ENCODE data around the gene NR2C1.

DNA sequence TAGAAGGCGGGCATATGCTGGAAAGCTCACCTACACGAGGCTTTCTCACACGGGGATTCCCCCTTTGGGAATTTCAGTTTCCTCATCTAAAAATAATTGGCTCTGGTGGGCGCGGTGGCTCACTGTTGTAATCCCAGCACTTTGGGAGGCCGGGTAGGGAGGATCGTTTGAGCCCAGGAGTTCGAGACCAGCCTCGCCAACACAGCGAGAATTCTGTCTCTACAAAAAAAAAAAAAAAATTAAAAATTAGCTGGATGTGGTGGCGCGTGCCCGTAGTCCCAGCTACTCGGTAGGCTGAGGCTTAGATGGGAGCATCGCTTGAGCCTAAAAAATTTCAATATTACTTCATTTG is 69.5 kb downstream of the NR2C1 start:
- TF ChIP-seq CBX8 (IDR thresholded peaks at IDR 0.05; ENCODE audit: borderline replicate concordance, low read depth, low read length): no peak
- no peak for TF ChIP-seq CTCF (IDR thresholded peaks at IDR 0.05; ENCODE audit: control extremely low read depth in 1 of 3, insufficient read depth in 1 of 3, low read depth in 1 of 3, low read length in 3 of 3)
- no peak for TF ChIP-seq ASH2L (IDR thresholded peaks at IDR 0.05; ENCODE audit: low read length)
- no peak for TF ChIP-seq FOSL1 (IDR thresholded peaks at IDR 0.05; ENCODE audit: insufficient read depth, low read depth, low read length)
- no peak for TF ChIP-seq POLR2A (IDR thresholded peaks at IDR 0.05; ENCODE audit: control extremely low read depth in 1 of 2, low read depth in 2 of 2, low read length in 2 of 2)
- TF ChIP-seq RFX5 (IDR thresholded peaks at IDR 0.05; ENCODE audit: borderline replicate concordance, low read depth, low read length): no peak
